PFSK-1 (cell line): ENCODE data around the gene ZNF366.

Experiments used
- FOXP2 ChIP-seq: optimal IDR thresholded peaks from 2 replicates; pipeline ENCODE3; 2011; ENCODE audit warnings: borderline replicate concordance, control low read depth, inconsistent platforms; ENCODE audit not compliant: insufficient read depth; ENCODE audit errors: extremely low read length, extremely low read depth
- POLR2AphosphoS5 ChIP-seq: IDR thresholded peaks from 2 replicates; pipeline ENCODE4 v1.6.1; 2012; ENCODE audit warnings: low read depth, mild to moderate bottlenecking, control low read depth, low read length, moderate library complexity
- REST ChIP-seq, 2 experiments: IDR thresholded peaks; 2 replicates each; pipeline versions ENCODE4 v1.6.1 to v1.8.0; 2011 to 2012; ENCODE audit warnings: low read depth in 2 of 2, low read length in 2 of 2, control low read depth in 1 of 2, inconsistent platforms in 1 of 2, mild to moderate bottlenecking in 1 of 2, moderate library complexity in 1 of 2; ENCODE audit not compliant: insufficient read depth in 1 of 2
- SIN3A ChIP-seq: IDR thresholded peaks from 2 replicates; pipeline ENCODE4 v1.6.1; 2012; ENCODE audit warnings: mild to moderate bottlenecking, low read length, moderate library complexity, borderline replicate concordance; ENCODE audit not compliant: insufficient read depth
- TAF1 ChIP-seq: IDR thresholded peaks from 2 replicates; pipeline ENCODE4 v1.6.1; 2012; ENCODE audit warnings: low read length, control low read depth, borderline replicate concordance; ENCODE audit not compliant: insufficient read depth

The ZNF366 gene

GRCh38 chr5:72438141-72438540 is 69.1 kb downstream of the ZNF366 start:
- TF ChIP-seq FOXP2 (no peak), REST (IDR thresholded peaks at IDR 0.05; ENCODE audit: insufficient read depth in 1 of 2, low read depth in 2 of 2, low read length in 2 of 2) (no peak), SIN3A (no peak), POLR2AphosphoS5 (no peak), TAF1 (no peak)

GRCh38 chr5:72436796-72437471 is 70.3 kb downstream of the ZNF366 start:
- TF ChIP-seq SIN3A, result no peak

- TF ChIP-seq FOXP2, result no peak
Measured at GRCh38 chr5:72434781-72435437, 72.3 kb downstream of the ZNF366 start.

GRCh38 chr5:72434056-72434780 is 73.0 kb downstream of the ZNF366 start:
- TF ChIP-seq SIN3A (no peak), REST (IDR thresholded peaks at IDR 0.05; ENCODE audit: insufficient read depth in 1 of 2, low read depth in 2 of 2, low read length in 2 of 2) (no peak), FOXP2 (no peak), POLR2AphosphoS5 (no peak), TAF1 (no peak)

- TF ChIP-seq SIN3A (no peak), TAF1 (no peak), REST (IDR thresholded peaks at IDR 0.05; ENCODE audit: insufficient read depth in 1 of 2, low read depth in 2 of 2, low read length in 2 of 2) (no peak), FOXP2 (no peak), POLR2AphosphoS5 (no peak)
Measured at GRCh38 chr5:72433522-72433921, 73.7 kb downstream of the ZNF366 start.

- TF ChIP-seq POLR2AphosphoS5 (no peak), SIN3A (no peak)
Measured at GRCh38 chr5:72428669-72429068, 78.5 kb downstream of the ZNF366 start.
